IPS-20b (cell line): ENCODE measurements around the gene FICD.

Source experiments
- H3K27ac ChIP-seq: one replicate; pipeline ENCODE4 v1.5.1; 2013; ENCODE audit warnings: low read length
- H3K27me3 ChIP-seq: 2 replicates; pipeline ENCODE4 v1.6.1; 2013; ENCODE audit warnings: mild to moderate bottlenecking, low read length, inconsistent platforms; ENCODE audit not compliant: insufficient read depth
- H3K36me3 ChIP-seq: 2 replicates; pipeline ENCODE4 v1.6.1; 2013; ENCODE audit warnings: low read depth, mild to moderate bottlenecking, inconsistent platforms, low read length, moderate library complexity; ENCODE audit not compliant: insufficient read depth
- H3K4me1 ChIP-seq: 2 replicates; pipeline ENCODE4 v1.6.1; 2013; ENCODE audit warnings: mild to moderate bottlenecking, control low read depth, inconsistent platforms, low read length, moderate library complexity; ENCODE audit not compliant: insufficient read depth
- H3K4me3 ChIP-seq: 2 replicates; pipeline ENCODE4 v1.5.1; 2013; ENCODE audit warnings: mild to moderate bottlenecking, low read length, inconsistent platforms
- H3K9ac ChIP-seq: 2 replicates; pipeline ENCODE4 v1.6.1; 2013; ENCODE audit warnings: low read depth, mild to moderate bottlenecking, inconsistent platforms, low read length, moderate library complexity
- H3K9me3 ChIP-seq: 2 replicates; pipeline ENCODE4 v1.6.1; 2013; ENCODE audit warnings: mild to moderate bottlenecking, low read depth, low read length, inconsistent platforms; ENCODE audit not compliant: insufficient read depth

The FICD gene

DNA sequence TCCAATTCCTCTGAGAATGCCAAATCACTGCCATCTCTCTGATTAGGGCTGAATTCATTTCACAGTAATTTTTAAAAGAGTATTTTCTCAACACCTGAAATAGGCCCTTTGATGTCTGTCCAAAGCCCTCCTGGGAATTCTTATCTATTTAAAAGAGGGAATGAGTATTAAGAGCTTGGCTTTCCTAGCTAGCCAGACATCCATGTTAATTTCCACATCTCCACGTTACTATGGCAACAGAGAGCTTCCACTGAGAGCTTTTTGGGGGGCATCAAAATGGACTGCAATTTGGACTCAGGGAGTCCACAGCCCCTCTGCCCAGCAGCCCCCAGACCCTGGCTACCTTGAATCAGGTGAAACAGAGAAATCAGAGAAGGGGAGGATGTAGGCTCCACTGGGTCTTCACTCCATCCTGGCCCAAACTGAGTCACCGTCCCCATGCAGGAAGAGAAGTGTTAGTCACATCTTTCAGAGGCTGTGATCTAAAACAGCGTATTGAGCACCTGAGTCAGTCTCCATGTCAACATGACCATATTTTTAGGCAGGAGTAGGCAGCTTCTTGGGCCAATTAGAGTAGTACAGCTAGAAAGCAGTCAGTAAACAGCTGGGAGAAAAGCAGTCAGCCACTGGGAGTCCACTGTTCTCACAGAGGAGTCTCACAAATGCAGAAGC is 7.0 kb upstream of the FICD start:
- no peaks in the 10 kb centered on the region for H3K4me1 ChIP-seq
- H3K27ac ChIP-seq, result no peak overlapping the region
- H3K4me3 ChIP-seq, result no peak overlapping the region
- H3K9me3 ChIP-seq, result peaks cover 11% of the 10 kb centered on the region
- no peak overlapping the region for H3K9ac ChIP-seq
- no peaks in the 10 kb centered on the region for H3K27me3 ChIP-seq
- H3K36me3 ChIP-seq, result no peaks in the 10 kb centered on the region

DNA sequence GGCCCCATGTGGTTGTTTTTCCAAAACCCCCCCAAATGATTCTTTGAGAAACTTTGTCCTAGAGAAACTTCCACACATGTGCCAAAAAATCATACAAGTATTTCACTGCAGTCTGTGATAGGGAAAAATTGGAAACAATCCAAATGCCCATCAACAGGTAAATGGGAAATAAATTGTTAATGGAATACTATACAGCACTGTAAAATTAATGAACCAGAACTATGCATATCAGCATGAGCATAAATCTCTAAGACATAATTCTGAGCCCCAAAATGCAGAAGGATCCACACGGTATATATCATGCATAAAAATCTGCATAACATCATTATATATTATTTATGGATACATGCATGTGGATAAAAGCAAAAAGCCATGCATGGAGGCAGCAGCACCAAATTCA is 5.3 kb upstream of the FICD start:
- peaks cover 4% of the 10 kb centered on the region; the same call in 1 of the 2 replicates for H3K9me3 ChIP-seq
- no peaks in the 10 kb centered on the region for H3K27me3 ChIP-seq
- no peaks in the 10 kb centered on the region for H3K4me1 ChIP-seq
- H3K4me3 ChIP-seq, result no peak overlapping the region
- H3K9ac ChIP-seq, result no peak overlapping the region
- H3K27ac ChIP-seq, result no peak overlapping the region
- no peaks in the 10 kb centered on the region for H3K36me3 ChIP-seq

GRCh38 chr12:108510836-108511235 is 4.2 kb upstream of the FICD start:
- Histone ChIP-seq H3K4me1 (peaks cover under 1% of the 10 kb centered on the region; the same call in 1 of the 2 replicates), H3K36me3 (no peaks in the 10 kb centered on the region), H3K9ac (no peak overlapping the region), H3K27ac (no peak overlapping the region), H3K9me3 (peaks cover 4% of the 10 kb centered on the region; the same call in 1 of the 2 replicates), H3K4me3 (no peak overlapping the region), H3K27me3 (no peaks in the 10 kb centered on the region)

GRCh38 chr12:108511633-108512540 is 3.2 kb upstream of the FICD start:
- no peak overlapping the region; the same call in 1 of the 2 replicates for H3K4me3 ChIP-seq
- H3K4me1 ChIP-seq, result peaks cover 4% of the 10 kb centered on the region; the same call in 1 of the 2 replicates
- H3K27me3 ChIP-seq, result no peaks in the 10 kb centered on the region
- H3K27ac ChIP-seq, result no peak overlapping the region
- no peaks in the 10 kb centered on the region for H3K36me3 ChIP-seq
- H3K9me3 ChIP-seq, result peaks cover 4% of the 10 kb centered on the region; the same call in 1 of the 2 replicates
- peak overlapping the region; percentile 9; the same call in 1 of the 2 replicates for H3K9ac ChIP-seq

- peaks cover 4% of the 10 kb centered on the region; the same call in 1 of the 2 replicates for H3K4me1 ChIP-seq
- H3K36me3 ChIP-seq, result peaks cover 24% of the 10 kb centered on the region
- H3K9me3 ChIP-seq, result peaks cover 4% of the 10 kb centered on the region; the same call in 1 of the 2 replicates
- H3K9ac ChIP-seq, result peak overlapping the region; percentile 65; the same call in 1 of the 2 replicates
- H3K27me3 ChIP-seq, result no peaks in the 10 kb centered on the region
- H3K27ac ChIP-seq, result no peak overlapping the region
- peak overlapping the region; percentile 75 for H3K4me3 ChIP-seq
These were observed 557 bp upstream of the FICD start for GRCh38 chr12:108514468-108514972.

DNA sequence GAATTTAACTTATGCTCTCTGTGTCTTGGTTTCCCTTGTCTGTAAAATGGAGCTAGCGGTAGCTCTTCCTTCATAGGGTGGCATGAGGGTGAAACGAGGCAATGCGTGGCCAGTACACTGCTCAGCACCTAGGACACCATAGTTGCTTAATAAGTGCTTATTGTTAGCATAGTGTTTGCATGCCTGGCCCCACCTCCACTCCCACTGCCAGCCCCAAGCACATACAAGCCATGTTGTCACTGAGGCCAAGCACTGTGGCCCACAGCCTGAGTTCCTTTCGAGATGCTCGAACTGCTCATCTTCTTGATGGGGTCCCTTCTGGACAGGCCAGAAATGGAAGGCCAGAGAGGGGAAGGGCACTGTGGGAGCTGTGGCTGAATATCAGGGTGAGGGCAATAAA is 839 bp downstream of the FICD start:
- Histone ChIP-seq H3K36me3 (peaks cover 38% of the 10 kb centered on the region), H3K4me3 (peak overlapping the region; percentile 75), H3K9me3 (no peaks in the 10 kb centered on the region), H3K4me1 (peaks cover 4% of the 10 kb centered on the region; the same call in 1 of the 2 replicates), H3K9ac (peak overlapping the region; percentile 84; the same call in 1 of the 2 replicates), H3K27me3 (no peaks in the 10 kb centered on the region), H3K27ac (no peak overlapping the region)

DNA sequence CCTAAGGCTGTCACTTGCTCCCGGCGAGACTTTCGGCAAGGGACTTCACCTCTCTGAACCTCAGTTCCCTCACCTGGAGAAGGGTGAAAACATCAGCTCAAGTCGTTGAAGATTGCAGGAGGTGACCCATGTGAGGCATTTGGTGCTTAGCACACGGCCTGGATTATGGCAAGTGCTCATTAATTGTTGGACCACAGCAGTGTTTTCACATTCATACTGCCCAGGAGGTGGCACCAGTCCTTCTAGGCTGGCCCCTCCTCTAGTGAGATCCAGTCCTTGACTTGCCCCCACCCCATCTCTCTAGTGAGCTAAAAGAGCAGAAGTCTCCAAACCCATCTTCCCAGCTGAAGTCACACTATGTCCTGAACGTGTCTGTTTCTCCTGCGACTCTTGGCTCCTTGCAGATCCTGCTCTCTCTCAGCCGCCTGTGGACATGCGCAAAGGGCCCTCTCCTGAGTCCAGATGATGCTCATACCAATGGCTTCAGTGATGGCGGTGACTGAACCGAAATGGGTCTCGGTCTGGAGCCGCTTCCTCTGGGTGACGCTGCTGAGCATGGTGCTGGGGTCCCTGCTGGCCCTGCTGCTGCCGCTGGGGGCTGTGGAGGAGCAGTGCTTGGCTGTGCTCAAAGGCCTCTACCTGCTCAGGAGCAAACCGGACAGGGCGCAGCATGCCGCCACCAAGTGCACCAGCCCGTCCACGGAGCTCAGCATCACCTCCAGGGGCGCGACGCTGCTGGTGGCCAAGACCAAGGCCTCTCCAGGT is 1.6 kb downstream of the FICD start:
- Histone ChIP-seq H3K27ac (no peak overlapping the region), H3K4me3 (peak overlapping the region; percentile 75; the same call in 1 of the 2 replicates), H3K9ac (no peak overlapping the region), H3K4me1 (peaks cover 4% of the 10 kb centered on the region; the same call in 1 of the 2 replicates), H3K36me3 (peaks cover 46% of the 10 kb centered on the region), H3K27me3 (no peaks in the 10 kb centered on the region), H3K9me3 (no peaks in the 10 kb centered on the region)

DNA sequence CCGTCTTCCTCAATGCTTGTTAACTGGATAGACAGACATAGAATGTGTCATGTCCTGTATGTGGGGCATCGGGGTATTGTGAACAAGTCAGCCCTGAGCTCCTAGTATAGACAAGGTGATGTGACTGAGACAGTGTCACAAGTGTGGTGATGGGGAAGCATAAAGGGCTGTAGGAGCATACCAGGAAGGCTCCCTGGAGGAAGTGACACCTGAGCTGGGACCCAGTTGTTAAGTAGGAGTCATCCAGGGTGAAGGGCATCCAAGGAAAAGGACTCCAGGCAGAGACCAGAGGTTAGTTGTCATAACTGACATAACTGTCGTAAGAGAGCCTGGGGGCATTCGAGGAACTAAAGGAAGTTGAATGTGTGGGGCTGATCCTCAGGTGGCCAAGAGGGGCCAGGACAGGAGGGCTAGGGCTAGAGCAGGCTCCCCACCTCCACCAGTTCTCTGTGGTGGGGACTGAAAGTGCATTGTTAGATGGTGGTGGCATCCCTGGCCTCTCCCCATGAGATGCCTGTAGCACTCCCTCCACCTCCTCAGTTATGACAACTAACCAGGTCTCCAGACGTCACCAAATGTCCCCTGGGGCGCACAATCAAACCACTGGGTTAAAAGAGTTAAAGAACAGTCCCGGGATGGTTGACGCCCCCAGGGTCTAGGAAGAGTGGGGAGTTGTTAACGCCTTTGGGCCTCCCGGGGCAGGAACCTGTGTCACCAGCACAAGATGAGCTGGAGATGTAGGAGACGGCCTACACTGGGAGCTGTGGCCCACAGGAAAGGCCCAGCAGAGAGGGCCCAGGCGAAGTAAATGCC is 2.4 kb downstream of the FICD start:
- Histone ChIP-seq H3K9ac (no peak overlapping the region), H3K9me3 (no peaks in the 10 kb centered on the region), H3K27ac (no peak overlapping the region), H3K4me1 (peaks cover 4% of the 10 kb centered on the region; the same call in 1 of the 2 replicates), H3K36me3 (peaks cover 54% of the 10 kb centered on the region), H3K4me3 (no peak overlapping the region), H3K27me3 (no peaks in the 10 kb centered on the region)

- H3K9ac ChIP-seq, result no peak overlapping the region
- no peak overlapping the region for H3K4me3 ChIP-seq
- H3K4me1 ChIP-seq, result peaks cover 4% of the 10 kb centered on the region; the same call in 1 of the 2 replicates
- H3K36me3 ChIP-seq, result peaks cover 61% of the 10 kb centered on the region
- H3K9me3 ChIP-seq, result no peaks in the 10 kb centered on the region
- no peak overlapping the region for H3K27ac ChIP-seq
- no peaks in the 10 kb centered on the region for H3K27me3 ChIP-seq
These were observed 3.1 kb downstream of the FICD start for GRCh38 chr12:108518101-108518715.

DNA sequence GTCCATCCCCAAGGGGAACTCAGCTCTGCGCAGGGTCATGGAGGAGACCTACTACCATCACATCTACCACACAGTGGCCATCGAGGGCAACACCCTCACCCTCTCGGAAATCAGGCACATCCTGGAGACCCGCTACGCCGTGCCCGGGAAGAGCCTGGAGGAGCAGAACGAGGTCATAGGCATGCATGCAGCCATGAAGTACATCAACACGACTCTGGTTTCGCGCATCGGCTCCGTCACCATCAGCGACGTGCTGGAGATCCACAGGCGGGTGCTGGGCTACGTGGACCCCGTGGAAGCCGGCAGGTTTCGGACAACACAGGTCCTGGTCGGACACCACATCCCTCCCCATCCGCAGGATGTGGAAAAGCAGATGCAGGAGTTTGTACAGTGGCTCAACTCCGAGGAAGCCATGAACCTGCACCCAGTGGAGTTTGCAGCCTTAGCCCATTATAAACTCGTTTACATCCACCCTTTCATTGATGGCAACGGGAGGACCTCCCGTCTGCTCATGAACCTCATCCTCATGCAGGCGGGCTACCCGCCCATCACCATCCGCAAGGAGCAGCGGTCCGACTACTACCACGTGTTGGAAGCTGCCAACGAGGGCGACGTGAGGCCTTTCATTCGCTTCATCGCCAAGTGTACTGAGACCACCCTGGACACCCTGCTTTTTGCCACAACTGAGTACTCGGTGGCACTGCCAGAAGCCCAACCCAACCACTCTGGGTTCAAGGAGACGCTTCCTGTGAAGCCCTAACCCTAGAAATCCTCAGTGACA is 3.8 kb downstream of the FICD start:
- peaks cover 4% of the 10 kb centered on the region; the same call in 1 of the 2 replicates for H3K4me1 ChIP-seq
- H3K9me3 ChIP-seq, result no peaks in the 10 kb centered on the region
- H3K36me3 ChIP-seq, result peaks cover 68% of the 10 kb centered on the region
- no peak overlapping the region for H3K27ac ChIP-seq
- H3K27me3 ChIP-seq, result no peaks in the 10 kb centered on the region
- no peak overlapping the region for H3K4me3 ChIP-seq
- no peak overlapping the region for H3K9ac ChIP-seq
